ENCODE measurements around the gene MYO5B.

The MYO5B gene

GRCh38 chr18:50144540-50144939, 50.4 kb downstream of the MYO5B start:
- H3K4me3 ChIP-seq (ENCODE audit: low read depth, low read length) = no peak overlapping the region
- no peaks in the 10 kb centered on the region for H3K36me3 ChIP-seq (ENCODE audit: control insufficient read depth, insufficient read depth, low read length)
- no peaks in the 10 kb centered on the region for H3K9me3 ChIP-seq (ENCODE audit: control insufficient read depth, insufficient read depth, low read depth, low read length)

GRCh38 chr18:50143886-50144285, 51.1 kb downstream of the MYO5B start:
- Histone ChIP-seq H3K36me3 (ENCODE audit: control insufficient read depth, insufficient read depth, low read length) (no peaks in the 10 kb centered on the region), H3K4me1 (ENCODE audit: control insufficient read depth, insufficient read depth, low read length) (no peaks in the 10 kb centered on the region), H3K27me3 (ENCODE audit: control insufficient read depth, insufficient read depth, low read length) (no peaks in the 10 kb centered on the region), H3K4me3 (ENCODE audit: low read depth, low read length) (no peak overlapping the region), H3K9ac (ENCODE audit: low read length) (no peak overlapping the region), H3K9me3 (ENCODE audit: control insufficient read depth, insufficient read depth, low read depth, low read length) (no peaks in the 10 kb centered on the region), H3K27ac (ENCODE audit: low read depth, low read length) (no peak overlapping the region)

More at GRCh38 chr18:50144540-50144939, 50.4 kb downstream of the MYO5B start:
- H3K27ac ChIP-seq (ENCODE audit: low read depth, low read length) = no peak overlapping the region
- H3K27me3 ChIP-seq (ENCODE audit: control insufficient read depth, insufficient read depth, low read length) = no peaks in the 10 kb centered on the region
- no peak overlapping the region for H3K9ac ChIP-seq (ENCODE audit: low read length)
- H3K4me1 ChIP-seq (ENCODE audit: control insufficient read depth, insufficient read depth, low read length) = no peaks in the 10 kb centered on the region

GRCh38 chr18:50143294-50143693, 51.7 kb downstream of the MYO5B start:
- no peak overlapping the region for H3K9ac ChIP-seq (ENCODE audit: low read length)
- H3K4me3 ChIP-seq (ENCODE audit: low read depth, low read length) = no peak overlapping the region
- no peaks in the 10 kb centered on the region for H3K4me1 ChIP-seq (ENCODE audit: control insufficient read depth, insufficient read depth, low read length)
- H3K9me3 ChIP-seq (ENCODE audit: control insufficient read depth, insufficient read depth, low read depth, low read length) = no peaks in the 10 kb centered on the region
- H3K27me3 ChIP-seq (ENCODE audit: control insufficient read depth, insufficient read depth, low read length) = no peaks in the 10 kb centered on the region
- H3K36me3 ChIP-seq (ENCODE audit: control insufficient read depth, insufficient read depth, low read length) = no peaks in the 10 kb centered on the region
- no peak overlapping the region for H3K27ac ChIP-seq (ENCODE audit: low read depth, low read length)

GRCh38 chr18:50142441-50143120, 52.4 kb downstream of the MYO5B start:
- no peaks in the 10 kb centered on the region for H3K9me3 ChIP-seq (ENCODE audit: control insufficient read depth, insufficient read depth, low read depth, low read length)
- no peak overlapping the region for H3K4me3 ChIP-seq (ENCODE audit: low read depth, low read length)
- no peak overlapping the region for H3K9ac ChIP-seq (ENCODE audit: low read length)
- H3K36me3 ChIP-seq (ENCODE audit: control insufficient read depth, insufficient read depth, low read length) = no peaks in the 10 kb centered on the region
- H3K27me3 ChIP-seq (ENCODE audit: control insufficient read depth, insufficient read depth, low read length) = no peaks in the 10 kb centered on the region
- H3K4me1 ChIP-seq (ENCODE audit: control insufficient read depth, insufficient read depth, low read length) = no peaks in the 10 kb centered on the region
- H3K27ac ChIP-seq (ENCODE audit: low read depth, low read length) = no peak overlapping the region

GRCh38 chr18:50138181-50139064, 56.5 kb downstream of the MYO5B start:
- no peaks in the 10 kb centered on the region for H3K36me3 ChIP-seq (ENCODE audit: control insufficient read depth, insufficient read depth, low read length)
- no peaks in the 10 kb centered on the region for H3K27me3 ChIP-seq (ENCODE audit: control insufficient read depth, insufficient read depth, low read length)
- no peak overlapping the region for H3K4me3 ChIP-seq (ENCODE audit: low read depth, low read length)
- no peak overlapping the region for H3K9ac ChIP-seq (ENCODE audit: low read length)
- no peaks in the 10 kb centered on the region for H3K9me3 ChIP-seq (ENCODE audit: control insufficient read depth, insufficient read depth, low read depth, low read length)
- H3K4me1 ChIP-seq (ENCODE audit: control insufficient read depth, insufficient read depth, low read length) = peaks cover 1% of the 10 kb centered on the region
- no peak overlapping the region for H3K27ac ChIP-seq (ENCODE audit: low read depth, low read length)

- Histone ChIP-seq H3K4me3 (ENCODE audit: low read depth, low read length) (no peak overlapping the region), H3K27ac (ENCODE audit: low read depth, low read length) (no peak overlapping the region), H3K4me1 (ENCODE audit: control insufficient read depth, insufficient read depth, low read length) (peaks cover 4% of the 10 kb centered on the region), H3K27me3 (ENCODE audit: control insufficient read depth, insufficient read depth, low read length) (no peaks in the 10 kb centered on the region), H3K36me3 (ENCODE audit: control insufficient read depth, insufficient read depth, low read length) (no peaks in the 10 kb centered on the region), H3K9ac (ENCODE audit: low read length) (no peak overlapping the region), H3K9me3 (ENCODE audit: control insufficient read depth, insufficient read depth, low read depth, low read length) (no peaks in the 10 kb centered on the region)
Measured at GRCh38 chr18:50135903-50136302, 59.0 kb downstream of the MYO5B start.

GRCh38 chr18:50133526-50133925, 61.4 kb downstream of the MYO5B start:
- Histone ChIP-seq H3K4me3 (ENCODE audit: low read depth, low read length) (no peak overlapping the region), H3K9ac (ENCODE audit: low read length) (no peak overlapping the region), H3K36me3 (ENCODE audit: control insufficient read depth, insufficient read depth, low read length) (no peaks in the 10 kb centered on the region), H3K4me1 (ENCODE audit: control insufficient read depth, insufficient read depth, low read length) (peaks cover 11% of the 10 kb centered on the region), H3K27ac (ENCODE audit: low read depth, low read length) (no peak overlapping the region), H3K9me3 (ENCODE audit: control insufficient read depth, insufficient read depth, low read depth, low read length) (no peaks in the 10 kb centered on the region), H3K27me3 (ENCODE audit: control insufficient read depth, insufficient read depth, low read length) (no peaks in the 10 kb centered on the region)

- Histone ChIP-seq H3K9ac (ENCODE audit: low read length) (no peak overlapping the region), H3K27me3 (ENCODE audit: control insufficient read depth, insufficient read depth, low read length) (no peaks in the 10 kb centered on the region), H3K9me3 (ENCODE audit: control insufficient read depth, insufficient read depth, low read depth, low read length) (no peaks in the 10 kb centered on the region), H3K36me3 (ENCODE audit: control insufficient read depth, insufficient read depth, low read length) (no peaks in the 10 kb centered on the region), H3K27ac (ENCODE audit: low read depth, low read length) (no peak overlapping the region), H3K4me3 (ENCODE audit: low read depth, low read length) (no peak overlapping the region), H3K4me1 (ENCODE audit: control insufficient read depth, insufficient read depth, low read length) (peaks cover 14% of the 10 kb centered on the region)
Measured at GRCh38 chr18:50131591-50131990, 63.4 kb downstream of the MYO5B start.

GRCh38 chr18:50128506-50129271, 66.3 kb downstream of the MYO5B start:
- Histone ChIP-seq H3K4me3 (ENCODE audit: low read depth, low read length) (no peak overlapping the region), H3K36me3 (ENCODE audit: control insufficient read depth, insufficient read depth, low read length) (no peaks in the 10 kb centered on the region), H3K27me3 (ENCODE audit: control insufficient read depth, insufficient read depth, low read length) (no peaks in the 10 kb centered on the region), H3K4me1 (ENCODE audit: control insufficient read depth, insufficient read depth, low read length) (peaks cover 14% of the 10 kb centered on the region), H3K9ac (ENCODE audit: low read length) (no peak overlapping the region), H3K27ac (ENCODE audit: low read depth, low read length) (no peak overlapping the region), H3K9me3 (ENCODE audit: control insufficient read depth, insufficient read depth, low read depth, low read length) (no peaks in the 10 kb centered on the region)

GRCh38 chr18:50127516-50128210, 67.3 kb downstream of the MYO5B start:
- Histone ChIP-seq H3K9me3 (ENCODE audit: control insufficient read depth, insufficient read depth, low read depth, low read length) (no peaks in the 10 kb centered on the region), H3K36me3 (ENCODE audit: control insufficient read depth, insufficient read depth, low read length) (no peaks in the 10 kb centered on the region), H3K27ac (ENCODE audit: low read depth, low read length) (no peak overlapping the region), H3K4me3 (ENCODE audit: low read depth, low read length) (no peak overlapping the region), H3K4me1 (ENCODE audit: control insufficient read depth, insufficient read depth, low read length) (peaks cover 10% of the 10 kb centered on the region), H3K27me3 (ENCODE audit: control insufficient read depth, insufficient read depth, low read length) (no peaks in the 10 kb centered on the region), H3K9ac (ENCODE audit: low read length) (no peak overlapping the region)

All from HUES6 (cell line).